ENCODE measurements around the gene ZNF92. TPM values are rescaled to one million over a fixed set of nuclear protein-coding genes. Genes with fewer than 3 reads are reported as not detected.

The ZNF92 gene
- total and polyA plus RNA-seq, 2 of the 13 experiments (the other 11 are each of a cell fraction or from before 2014, with no cell fraction given): 4.0 to 13.2 TPM

DNA sequence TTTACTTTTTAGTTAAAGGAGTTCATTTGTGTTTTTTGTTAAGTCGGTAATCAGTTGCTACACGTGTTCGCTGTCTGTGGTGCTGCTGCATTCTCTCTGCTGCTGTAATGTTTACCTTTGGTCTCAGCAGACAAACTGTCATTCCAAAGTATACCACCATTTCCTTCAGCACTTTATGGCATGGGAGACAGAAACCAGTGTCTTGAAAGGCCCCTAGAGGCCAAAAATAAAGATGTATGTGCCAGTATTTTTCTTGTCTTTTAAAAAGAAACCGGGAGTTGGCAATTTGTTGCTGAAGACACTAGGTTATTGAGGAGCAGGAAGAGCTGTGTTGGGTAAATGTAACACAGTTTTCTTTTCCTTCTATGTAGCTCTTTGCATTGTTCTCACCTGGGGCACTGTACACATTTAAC, 24.1 kb downstream of the ZNF92 start (continued):
- no peak for TF ChIP-seq ZNF615 (CRISPR knock-in tag; IDR thresholded peaks at IDR 0.05; ENCODE audit: borderline replicate concordance)
- TF ChIP-seq PHF20 (CRISPR knock-in tag; IDR thresholded peaks at IDR 0.05): no peak
- TF ChIP-seq KMT2B (CRISPR knock-in tag; IDR thresholded peaks at IDR 0.05): peak; percentile 66; the same call in 1 of the 2 replicates
- TF ChIP-seq ZNF225 (CRISPR knock-in tag; IDR thresholded peaks at IDR 0.05): no peak
- TF ChIP-seq, protein P1, sequence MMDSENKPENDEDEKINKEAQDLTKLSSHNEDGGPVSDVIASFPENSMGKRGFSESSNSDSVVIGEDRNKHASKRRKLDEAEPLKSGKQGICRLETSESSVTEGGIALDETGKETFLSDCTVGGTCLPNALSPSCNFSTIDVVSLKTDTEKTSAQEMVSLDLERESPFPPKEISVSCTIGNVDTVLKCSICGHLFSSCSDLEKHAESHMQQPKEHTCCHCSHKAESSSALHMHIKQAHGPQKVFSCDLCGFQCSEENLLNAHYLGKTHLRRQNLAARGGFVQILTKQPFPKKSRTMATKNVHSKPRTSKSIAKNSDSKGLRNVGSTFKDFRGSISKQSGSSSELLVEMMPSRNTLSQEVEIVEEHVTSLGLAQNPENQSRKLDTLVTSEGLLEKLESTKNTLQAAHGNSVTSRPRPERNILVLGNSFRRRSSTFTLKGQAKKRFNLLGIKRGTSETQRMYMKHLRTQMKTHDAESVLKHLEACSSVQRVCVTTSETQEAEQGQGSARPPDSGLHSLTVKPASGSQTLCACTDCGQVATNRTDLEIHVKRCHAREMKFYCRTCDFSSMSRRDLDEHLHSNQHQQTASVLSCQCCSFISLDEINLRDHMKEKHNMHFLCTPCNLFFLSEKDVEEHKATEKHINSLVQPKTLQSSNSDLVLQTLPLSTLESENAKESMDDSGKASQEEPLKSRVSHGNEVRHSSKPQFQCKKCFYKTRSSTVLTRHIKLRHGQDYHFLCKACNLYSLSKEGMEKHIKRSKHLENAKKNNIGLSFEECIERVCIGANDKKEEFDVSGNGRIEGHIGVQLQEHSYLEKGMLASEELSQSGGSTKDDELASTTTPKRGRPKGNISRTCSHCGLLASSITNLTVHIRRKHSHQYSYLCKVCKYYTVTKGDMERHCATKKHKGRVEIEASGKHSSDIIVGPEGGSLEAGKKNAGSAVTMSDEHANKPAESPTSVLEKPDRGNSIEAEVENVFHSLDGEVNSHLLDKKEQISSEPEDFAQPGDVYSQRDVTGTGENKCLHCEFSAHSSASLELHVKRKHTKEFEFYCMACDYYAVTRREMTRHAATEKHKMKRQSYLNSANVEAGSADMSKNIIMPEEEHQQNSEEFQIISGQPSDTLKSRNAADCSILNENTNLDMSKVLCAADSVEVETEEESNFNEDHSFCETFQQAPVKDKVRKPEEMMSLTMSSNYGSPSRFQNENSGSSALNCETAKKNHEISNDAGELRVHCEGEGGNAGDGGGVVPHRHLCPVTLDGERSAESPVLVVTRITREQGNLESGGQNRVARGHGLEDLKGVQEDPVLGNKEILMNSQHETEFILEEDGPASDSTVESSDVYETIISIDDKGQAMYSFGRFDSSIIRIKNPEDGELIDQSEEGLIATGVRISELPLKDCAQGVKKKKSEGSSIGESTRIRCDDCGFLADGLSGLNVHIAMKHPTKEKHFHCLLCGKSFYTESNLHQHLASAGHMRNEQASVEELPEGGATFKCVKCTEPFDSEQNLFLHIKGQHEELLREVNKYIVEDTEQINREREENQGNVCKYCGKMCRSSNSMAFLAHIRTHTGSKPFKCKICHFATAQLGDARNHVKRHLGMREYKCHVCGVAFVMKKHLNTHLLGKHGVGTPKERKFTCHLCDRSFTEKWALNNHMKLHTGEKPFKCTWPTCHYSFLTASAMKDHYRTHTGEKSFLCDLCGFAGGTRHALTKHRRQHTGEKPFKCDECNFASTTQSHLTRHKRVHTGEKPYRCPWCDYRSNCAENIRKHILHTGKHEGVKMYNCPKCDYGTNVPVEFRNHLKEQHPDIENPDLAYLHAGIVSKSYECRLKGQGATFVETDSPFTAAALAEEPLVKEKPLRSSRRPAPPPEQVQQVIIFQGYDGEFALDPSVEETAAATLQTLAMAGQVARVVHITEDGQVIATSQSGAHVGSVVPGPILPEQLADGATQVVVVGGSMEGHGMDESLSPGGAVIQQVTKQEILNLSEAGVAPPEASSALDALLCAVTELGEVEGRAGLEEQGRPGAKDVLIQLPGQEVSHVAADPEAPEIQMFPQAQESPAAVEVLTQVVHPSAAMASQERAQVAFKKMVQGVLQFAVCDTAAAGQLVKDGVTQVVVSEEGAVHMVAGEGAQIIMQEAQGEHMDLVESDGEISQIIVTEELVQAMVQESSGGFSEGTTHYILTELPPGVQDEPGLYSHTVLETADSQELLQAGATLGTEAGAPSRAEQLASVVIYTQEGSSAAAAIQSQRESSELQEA (CRISPR knock-in tag; IDR thresholded peaks at IDR 0.05; ENCODE audit: not compliant biosample characterization): no peak
- TF ChIP-seq ATF4 (CRISPR knock-in tag; IDR thresholded peaks at IDR 0.05): peak in 1 of 2 experiments; percentile 65; a peak in 2 of 4 replicates
- no peak for TF ChIP-seq ZZZ3 (CRISPR knock-in tag; IDR thresholded peaks at IDR 0.05; ENCODE audit: borderline replicate concordance)
- TF ChIP-seq, protein P2, sequence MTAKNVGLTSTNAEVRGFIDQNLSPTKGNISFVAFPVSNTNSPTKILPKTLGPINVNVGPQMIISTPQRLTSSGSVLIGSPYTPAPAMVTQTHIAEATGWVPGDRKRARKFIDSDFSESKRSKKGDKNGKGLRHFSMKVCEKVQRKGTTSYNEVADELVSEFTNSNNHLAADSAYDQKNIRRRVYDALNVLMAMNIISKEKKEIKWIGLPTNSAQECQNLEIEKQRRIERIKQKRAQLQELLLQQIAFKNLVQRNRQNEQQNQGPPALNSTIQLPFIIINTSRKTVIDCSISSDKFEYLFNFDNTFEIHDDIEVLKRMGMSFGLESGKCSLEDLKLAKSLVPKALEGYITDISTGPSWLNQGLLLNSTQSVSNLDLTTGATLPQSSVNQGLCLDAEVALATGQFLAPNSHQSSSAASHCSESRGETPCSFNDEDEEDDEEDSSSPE (CRISPR knock-in tag; IDR thresholded peaks at IDR 0.05): no peak
- TF ChIP-seq ZNF12 (CRISPR knock-in tag; IDR thresholded peaks at IDR 0.05): peak; percentile 67; the same call in 1 of the 2 replicates
- peak; percentile 61 for TF ChIP-seq HDAC1 (CRISPR knock-in tag; IDR thresholded peaks at IDR 0.05)
- TF ChIP-seq FOSL2 (CRISPR knock-in tag; IDR thresholded peaks at IDR 0.05): peak; percentile 65
- TF ChIP-seq SRF (IDR thresholded peaks at IDR 0.05; ENCODE audit: low read depth, low read length): no peak
- 0 out of 2 replicates have a peak, but pooled peaks have one; percentile 53 for TF ChIP-seq YEATS4 (CRISPR knock-in tag; IDR thresholded peaks at IDR 0.05; ENCODE audit: borderline replicate concordance)
- TF ChIP-seq ZMYM4 (CRISPR knock-in tag; IDR thresholded peaks at IDR 0.05): peak; percentile 72
- no peak for TF ChIP-seq DR1 (CRISPR knock-in tag; IDR thresholded peaks at IDR 0.05)
- no peak for TF ChIP-seq FOXA1 (IDR thresholded peaks at IDR 0.05)
- peak; percentile 83 for TF ChIP-seq FOXA1 (CRISPR knock-in tag; IDR thresholded peaks at IDR 0.05)
- peak; percentile 30; the same call in 1 of the 2 replicates for TF ChIP-seq SALL1 (CRISPR knock-in tag; IDR thresholded peaks at IDR 0.05)
- TF ChIP-seq ZNF510 (CRISPR knock-in tag; IDR thresholded peaks at IDR 0.05; ENCODE audit: low read depth): no peak
- no peak for TF ChIP-seq TARDBP (CRISPR knock-in tag; IDR thresholded peaks at IDR 0.05)
- TF ChIP-seq, protein P3, sequence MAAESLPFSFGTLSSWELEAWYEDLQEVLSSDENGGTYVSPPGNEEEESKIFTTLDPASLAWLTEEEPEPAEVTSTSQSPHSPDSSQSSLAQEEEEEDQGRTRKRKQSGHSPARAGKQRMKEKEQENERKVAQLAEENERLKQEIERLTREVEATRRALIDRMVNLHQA (CRISPR knock-in tag; IDR thresholded peaks at IDR 0.05): no peak
